HG03025 (cell line): ENCODE data around the gene UGT1A8.
"Not testable (repeated sequence)": the region's sequence is repeated elsewhere in the genome, so short reads cannot be mapped to it uniquely, and the experiment has no call there.

ENCODE experiments used
- ATAC-seq: cut with Tn5 transposase; IDR thresholded peaks from one replicate; pipeline ENCODE4 v1.9.1; 2021; ENCODE audit warnings: mild to moderate bottlenecking, moderate library complexity; ENCODE audit not compliant: unreplicated experiment, low FRiP score

UGT1A8 gene

GRCh38 chr2:233711312-233712008 lies 94.0 kb downstream of the UGT1A8 start:
- no peak for ATAC-seq

- ATAC-seq: no peak
Measured at GRCh38 chr2:233712611-233713261, 95.3 kb downstream of the UGT1A8 start, which contains the start of gene UGT1A5. Gene UGT1A5 (plus strand): TSS chr2:233712907. CDS start chr2:233712992, 85 bp downstream.

- ATAC-seq: no peak
Measured at GRCh38 chr2:233713262-233713615, 95.8 kb downstream of the UGT1A8 start.

GRCh38 chr2:233714121-233714520 lies 96.7 kb downstream of the UGT1A8 start:
- ATAC-seq: no peak

- no peak for ATAC-seq
Measured at GRCh38 chr2:233718552-233718951, 101.1 kb downstream of the UGT1A8 start, which contains the start of gene UGT1A4. Gene UGT1A4 (plus strand): TSS chr2:233718736. CDS start chr2:233718821, 85 bp downstream.

GRCh38 chr2:233728723-233729301 lies 111.4 kb downstream of the UGT1A8 start, which contains the start of gene UGT1A3:
Gene UGT1A3 (plus strand): TSS chr2:233729042. CDS start chr2:233729127, 85 bp downstream.
- no peak for ATAC-seq

- ATAC-seq: not testable (repeated sequence)
Measured at GRCh38 chr2:233736868-233737653, 119.6 kb downstream of the UGT1A8 start.

GRCh38 chr2:233740870-233741269 lies 123.4 kb downstream of the UGT1A8 start:
- no peak for ATAC-seq

- ATAC-seq: no peak
Measured at GRCh38 chr2:233743464-233744259, 126.2 kb downstream of the UGT1A8 start.

GRCh38 chr2:233745073-233745755 lies 127.8 kb downstream of the UGT1A8 start:
- no peak for ATAC-seq

GRCh38 chr2:233745838-233746237 lies 128.4 kb downstream of the UGT1A8 start:
- not testable (repeated sequence) for ATAC-seq

- ATAC-seq: no peak
Measured at GRCh38 chr2:233746475-233747282, 129.2 kb downstream of the UGT1A8 start.

GRCh38 chr2:233747283-233747544 lies 129.8 kb downstream of the UGT1A8 start:
- no peak for ATAC-seq

- not testable (repeated sequence) for ATAC-seq
Measured at GRCh38 chr2:233750689-233751088, 133.3 kb downstream of the UGT1A8 start.

GRCh38 chr2:233751212-233752009 lies 134.0 kb downstream of the UGT1A8 start:
- not testable (repeated sequence) for ATAC-seq

GRCh38 chr2:233754872-233755611 lies 137.6 kb downstream of the UGT1A8 start:
- no peak for ATAC-seq

GRCh38 chr2:233756429-233757081 lies 139.1 kb downstream of the UGT1A8 start:
- ATAC-seq: no peak
